Esophagus squamous epithelium (tissue), 5 donors: ENCODE results near the gene ANXA1. TPM values are rescaled to one million over a fixed set of nuclear protein-coding genes. Genes with fewer than 3 reads are reported as not detected.
A peak's percentile ranks its signal among the peaks of the same experiment; 100 is the strongest.

Source experiments
- DNase-seq: peaks from one replicate; lab custom pipeline; 2025; lab: John Stamatoyannopoulos, UW
- H3K27ac ChIP-seq, 4 donors: fragments of 200-600 bp; sonication (generic); one replicate each; pipeline ENCODE4 v1.5.1; 2016 to 2019; ENCODE audit warnings: mild to moderate bottlenecking in 1 of 4
- H3K27me3 ChIP-seq, 4 donors: fragments of 200-600 bp; sonication (generic); 1 replicate in 3 of 4; 2 replicates in 1 of 4; pipeline versions ENCODE4 v1.5.1 to v1.6.0; 2017 to 2021; ENCODE audit warnings: antibody characterized with exemption in 1 of 4
- H3K36me3 ChIP-seq, 3 donors: fragments of 200-600 bp; sonication (generic); one replicate each; pipeline ENCODE4 v1.5.1; 2016 to 2019
- H3K4me1 ChIP-seq, 3 donors: fragments of 200-600 bp; sonication (generic); one replicate each; pipeline ENCODE4 v1.5.1; 2017 to 2019
- H3K4me3 ChIP-seq, 4 donors: fragments of 200-600 bp; sonication (generic); 1 replicate in 3 of 4; 2 replicates in 1 of 4; pipeline ENCODE4 v1.5.1; 2016 to 2019; ENCODE audit warnings: mild to moderate bottlenecking in 2 of 4, moderate library complexity in 1 of 4
- H3K9me3 ChIP-seq, 3 donors: fragments of 200-600 bp; sonication (generic); one replicate each; pipeline ENCODE4 v1.5.1; 2016 to 2019
- CTCF ChIP-seq, 6 experiments: fragments of 450-650 bp in 4 of 6; fragments of 200-600 bp in 2 of 6; sonication (generic) in 2 of 6; IDR thresholded peaks; one replicate each; pipeline ENCODE4 v1.5.1; 2016 to 2019; ENCODE audit warnings: antibody characterized with exemption in 6 of 6, mild to moderate bottlenecking in 4 of 6, moderate library complexity in 4 of 6
- POLR2A ChIP-seq, 4 donors: fragments of 450-650 bp; IDR thresholded peaks; one replicate each; pipeline ENCODE4 v1.6.1; 2017; ENCODE audit warnings: antibody characterized with exemption in 4 of 4, mild to moderate bottlenecking in 4 of 4, moderate library complexity in 3 of 4
- WGBS, 2 donors: methylation state at CpG; one replicate each; pipeline ENCODE4 v1.1.5; 2018; 5-methylcytosine and 5-hydroxymethylcytosine counted together
- intact Hi-C: fragments of 100-400 bp; cut with DNase I; formaldehyde crosslinking; loops from one replicate; pipeline ENCODE4 v1.15.0; 2022
- total RNA-seq, 4 donors: library from RNA; depleted of rRNA; stranded (reverse); fragments of >200 nt; gene quantifications; one replicate each; pipeline ENCODE4 v1.1.0, GENCODE V29; 2016
- donor health status: DM: yes; HTN: yes; CAD: no.

ANXA1 gene
- total RNA-seq, 4 donors from 2014 or later = 5,313 to 9,451 (median 7,147) TPM

- 43 to 55% methylated on average over 4 of the region's 4 CpGs for WGBS, 2 donors
- Histone ChIP-seq H3K4me3 (no peak overlapping the region), H3K27me3 (no peaks in the 10 kb centered on the region), H3K9me3 (no peaks in the 10 kb centered on the region), H3K36me3 (no peaks in the 10 kb centered on the region), H3K27ac (peak overlapping the region; percentile 49 to 89 (median 80)), H3K4me1 (peaks cover 9 to 81% (median 10%) of the 10 kb centered on the region in 3 donors)
- intact Hi-C loops = no loop called here
- TF ChIP-seq CTCF (IDR thresholded peaks at IDR 0.05) (no peak), POLR2A (IDR thresholded peaks at IDR 0.05) (no peak)
- DNase-seq = no peak
Measured at GRCh38 chr9:73118898-73119554, 32.6 kb upstream of the ANXA1 start.

- peak overlapping the region in 3 of 4 donors; percentile 22 to 54 (median 26) for H3K27ac ChIP-seq
- TF ChIP-seq POLR2A (IDR thresholded peaks at IDR 0.05) (no peak), CTCF (IDR thresholded peaks at IDR 0.05) (no peak)
- H3K9me3 ChIP-seq = no peaks in the 10 kb centered on the region
- no peaks in the 10 kb centered on the region for H3K27me3 ChIP-seq
- WGBS, 2 donors = 29 to 33% methylated on average over 1 of the region's 1 CpG
- H3K4me3 ChIP-seq = no peak overlapping the region
- intact Hi-C loops = no loop called here
- no peaks in the 10 kb centered on the region for H3K36me3 ChIP-seq
- H3K4me1 ChIP-seq = peaks cover 5 to 56% (median 10%) of the 10 kb centered on the region in 3 donors
- DNase-seq = no peak
Measured at GRCh38 chr9:73121375-73121935, 30.2 kb upstream of the ANXA1 start.

GRCh38 chr9:73125651-73126050 is 26.0 kb upstream of the ANXA1 start:
- Histone ChIP-seq H3K4me3 (no peak overlapping the region), H3K4me1 (peaks cover 0 to 15% (median 4%) of the 10 kb centered on the region in 3 donors), H3K36me3 (no peaks in the 10 kb centered on the region), H3K27me3 (no peaks in the 10 kb centered on the region), H3K27ac (peak overlapping the region in 3 of 4 donors; percentile 16 to 53 (median 45)), H3K9me3 (no peaks in the 10 kb centered on the region)
- DNase-seq = no peak
- no peak for TF ChIP-seq POLR2A (IDR thresholded peaks at IDR 0.05)
- intact Hi-C loops = no loop called here
- 72 to 90% methylated on average over 1 of the region's 1 CpG for WGBS, 2 donors

- Histone ChIP-seq H3K4me3 (no peak overlapping the region), H3K27me3 (no peaks in the 10 kb centered on the region), H3K36me3 (no peaks in the 10 kb centered on the region), H3K4me1 (peaks cover 5 to 38% (median 11%) of the 10 kb centered on the region in 3 donors), H3K9me3 (no peaks in the 10 kb centered on the region), H3K27ac (no peak overlapping the region)
- no peak for DNase-seq
- intact Hi-C loops = no loop called here
- TF ChIP-seq POLR2A (IDR thresholded peaks at IDR 0.05) (no peak), CTCF (IDR thresholded peaks at IDR 0.05) (no peak)
- WGBS, 2 donors = 83 to 92% methylated on average over 6 of the region's 6 CpGs
Measured at GRCh38 chr9:73129941-73130685, 21.6 kb upstream of the ANXA1 start.

GRCh38 chr9:73131461-73131860 is 20.2 kb upstream of the ANXA1 start:
- no peak for DNase-seq
- TF ChIP-seq CTCF (IDR thresholded peaks at IDR 0.05) (no peak), POLR2A (IDR thresholded peaks at IDR 0.05) (no peak)
- Histone ChIP-seq H3K9me3 (no peaks in the 10 kb centered on the region), H3K27me3 (no peaks in the 10 kb centered on the region), H3K36me3 (no peaks in the 10 kb centered on the region), H3K4me3 (peak overlapping the region in 2 of 4 donors; percentile 44 to 48), H3K4me1 (peaks cover 5 to 51% (median 11%) of the 10 kb centered on the region in 3 donors), H3K27ac (peak overlapping the region; percentile 83 to 91 (median 86))
- intact Hi-C loops = no loop called here
- 64 to 70% methylated on average over 4 of the region's 4 CpGs for WGBS, 2 donors
